ENCODE data around the gene MIPEP.

GRCh38 chr13:23899555-23899954, 10.4 kb upstream of the MIPEP start:
- no peak for TF ChIP-seq POLR2A (IDR thresholded peaks at IDR 0.05)
- TF ChIP-seq CTCF (IDR thresholded peaks at IDR 0.05): peak in 2 of 4 experiments; percentile 20 to 53
- TF ChIP-seq POLR2AphosphoS5 (IDR thresholded peaks at IDR 0.05): no peak

Measured in prostate gland (tissue), 2 donors.